ENCODE results near the gene UGT1A5. TPM values are rescaled to one million over a fixed set of nuclear protein-coding genes. Genes with fewer than 3 reads are reported as not detected.

Gene UGT1A5
- total RNA-seq, 1 donor from 2014 or later, result not detected

DNA sequence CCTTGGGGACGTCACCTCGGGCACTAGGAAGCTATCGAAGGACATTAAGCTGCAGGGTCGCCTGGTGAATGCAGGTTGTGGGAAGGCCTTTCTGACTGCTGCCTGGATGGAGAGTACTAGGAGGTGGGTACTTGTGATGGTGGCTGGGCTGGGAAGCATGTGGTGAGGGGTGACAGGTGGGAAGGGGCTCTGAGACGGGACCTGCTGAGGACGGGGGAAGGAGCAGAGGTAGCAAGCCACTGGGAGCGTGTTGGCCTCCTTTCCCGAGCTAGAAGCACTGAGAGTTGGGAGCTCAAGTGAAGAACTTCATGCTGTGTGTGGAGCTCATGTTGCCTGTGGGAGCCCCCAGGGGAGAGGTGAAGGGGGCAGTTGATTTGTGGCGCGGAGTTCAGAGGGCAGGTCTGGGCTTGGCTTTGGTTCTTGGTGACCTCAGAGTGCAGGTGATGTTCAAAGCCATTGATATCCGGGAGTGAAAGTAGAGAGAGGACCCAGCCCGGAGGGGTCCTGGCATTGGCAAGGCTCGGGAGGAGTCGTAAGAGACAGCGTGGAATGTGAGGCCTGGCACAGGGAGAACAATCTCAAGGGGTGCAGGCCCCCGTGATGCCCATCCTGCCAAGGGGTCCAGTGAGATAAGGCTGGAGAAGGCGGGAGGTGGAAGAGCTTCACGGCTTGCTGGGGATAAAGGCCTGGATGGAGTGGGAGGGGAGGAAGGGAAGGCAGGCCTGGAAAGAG lies 78.6 kb downstream of the UGT1A5 start:
- Mint-ChIP-seq H3K4me1 (ENCODE audit: low read depth) (no peaks in the 10 kb centered on the region), H3K27ac (no peak overlapping the region), H3K36me3 (ENCODE audit: low read depth) (no peaks in the 10 kb centered on the region), H3K9me3 (no peaks in the 10 kb centered on the region), H3K27me3 (ENCODE audit: insufficient read depth) (no peaks in the 10 kb centered on the region), H3K4me3 (no peak overlapping the region)
- no peak for DNase-seq (ENCODE audit: low spot score)
- intact Hi-C loops (cut with micrococcal nuclease), result no loop called here

DNA sequence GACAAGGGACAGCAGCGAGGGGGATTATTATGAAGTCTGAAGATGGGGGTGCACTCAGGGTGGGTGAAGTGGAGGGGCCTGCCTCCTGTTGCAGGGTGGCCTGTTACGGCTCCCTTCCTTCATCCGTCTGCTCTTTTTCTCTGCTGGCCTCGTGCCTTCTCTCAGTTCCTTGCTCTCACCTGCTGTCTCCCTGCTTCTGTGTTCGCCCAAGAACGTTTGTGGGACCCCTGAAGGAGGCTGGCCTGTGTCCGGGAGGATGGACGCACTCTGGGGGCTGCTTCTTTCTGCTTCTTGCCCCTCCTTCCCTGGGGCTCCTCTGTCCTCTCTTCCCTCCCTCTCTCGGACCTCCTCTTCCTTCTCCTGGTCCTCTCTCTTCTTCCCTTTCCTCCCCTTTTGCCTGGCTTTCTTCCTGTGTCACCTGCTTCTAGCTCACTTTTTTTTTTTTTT lies 79.2 kb downstream of the UGT1A5 start:
- DNase-seq (ENCODE audit: low spot score), result no peak
- Mint-ChIP-seq H3K4me1 (ENCODE audit: low read depth) (no peaks in the 10 kb centered on the region), H3K4me3 (no peak overlapping the region), H3K27ac (no peak overlapping the region), H3K9me3 (no peaks in the 10 kb centered on the region), H3K36me3 (ENCODE audit: low read depth) (no peaks in the 10 kb centered on the region), H3K27me3 (ENCODE audit: insufficient read depth) (no peaks in the 10 kb centered on the region)
- intact Hi-C loops (cut with micrococcal nuclease), result no loop called here

DNA sequence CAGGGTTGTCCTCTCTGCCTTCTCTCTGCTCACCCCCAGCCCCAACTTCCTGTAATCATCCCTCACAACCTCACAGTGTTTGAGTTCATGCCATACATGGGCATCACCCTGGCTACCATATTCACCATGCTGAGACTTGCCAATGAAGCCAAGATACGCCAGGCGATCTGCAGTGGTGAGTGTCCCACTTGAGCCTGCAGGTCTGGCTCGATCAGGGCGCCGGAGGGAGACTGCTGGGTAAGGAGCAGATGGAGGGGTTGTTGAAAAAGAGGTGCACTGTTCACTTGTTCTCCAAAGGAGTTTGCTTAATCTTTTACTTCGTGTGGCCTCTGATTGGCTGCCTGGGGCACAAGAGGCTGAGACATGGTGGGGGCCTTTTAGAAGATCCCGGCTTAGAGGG lies 80.0 kb downstream of the UGT1A5 start:
- intact Hi-C loops (cut with micrococcal nuclease), result no loop called here
- no peak overlapping the region for H3K4me3 Mint-ChIP-seq
- no peak for DNase-seq (ENCODE audit: low spot score)
- no peaks in the 10 kb centered on the region for H3K4me1 Mint-ChIP-seq (ENCODE audit: low read depth)
- H3K27ac Mint-ChIP-seq, result no peak overlapping the region
- no peaks in the 10 kb centered on the region for H3K9me3 Mint-ChIP-seq
- H3K27me3 Mint-ChIP-seq (ENCODE audit: insufficient read depth), result no peaks in the 10 kb centered on the region
- no peaks in the 10 kb centered on the region for H3K36me3 Mint-ChIP-seq (ENCODE audit: low read depth)

DNA sequence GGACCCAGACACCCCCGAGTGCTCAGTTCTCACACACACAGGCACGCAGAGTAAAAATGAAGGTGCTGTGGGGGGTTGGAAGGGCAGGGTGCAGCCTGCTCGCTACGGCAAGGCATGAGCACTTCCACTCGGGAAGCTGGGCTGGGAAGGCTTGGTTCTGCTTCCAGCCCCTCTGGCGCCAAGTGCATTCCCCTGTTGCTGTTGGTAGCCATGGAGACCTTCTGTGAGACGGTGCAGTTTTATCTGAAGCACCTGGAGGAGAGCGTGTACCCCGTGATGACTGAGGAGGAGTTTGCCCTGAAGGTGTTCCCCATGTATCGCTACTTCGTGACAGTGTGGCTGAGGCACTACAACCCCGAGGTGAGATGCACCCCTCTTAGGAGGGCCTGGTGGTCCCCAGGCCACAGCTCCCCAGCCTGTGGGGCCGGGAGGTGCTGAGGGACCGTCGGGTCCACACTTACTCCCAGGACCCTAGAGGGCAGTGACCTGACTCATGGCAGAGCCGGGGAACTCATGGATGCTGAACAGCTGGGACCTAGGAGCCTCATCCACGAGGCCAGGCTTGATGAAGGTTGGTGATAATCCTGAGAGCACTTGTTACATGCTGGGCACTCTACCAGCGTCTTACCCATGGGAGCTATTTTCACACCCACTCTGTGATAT lies 80.9 kb downstream of the UGT1A5 start:
- H3K36me3 Mint-ChIP-seq (ENCODE audit: low read depth), result no peaks in the 10 kb centered on the region
- H3K9me3 Mint-ChIP-seq, result no peaks in the 10 kb centered on the region
- no peaks in the 10 kb centered on the region for H3K4me1 Mint-ChIP-seq (ENCODE audit: low read depth)
- no peak overlapping the region for H3K27ac Mint-ChIP-seq
- intact Hi-C loops (cut with micrococcal nuclease), result no loop called here
- DNase-seq (ENCODE audit: low spot score), result no peak
- H3K4me3 Mint-ChIP-seq, result no peak overlapping the region
- H3K27me3 Mint-ChIP-seq (ENCODE audit: insufficient read depth), result no peaks in the 10 kb centered on the region

DNA sequence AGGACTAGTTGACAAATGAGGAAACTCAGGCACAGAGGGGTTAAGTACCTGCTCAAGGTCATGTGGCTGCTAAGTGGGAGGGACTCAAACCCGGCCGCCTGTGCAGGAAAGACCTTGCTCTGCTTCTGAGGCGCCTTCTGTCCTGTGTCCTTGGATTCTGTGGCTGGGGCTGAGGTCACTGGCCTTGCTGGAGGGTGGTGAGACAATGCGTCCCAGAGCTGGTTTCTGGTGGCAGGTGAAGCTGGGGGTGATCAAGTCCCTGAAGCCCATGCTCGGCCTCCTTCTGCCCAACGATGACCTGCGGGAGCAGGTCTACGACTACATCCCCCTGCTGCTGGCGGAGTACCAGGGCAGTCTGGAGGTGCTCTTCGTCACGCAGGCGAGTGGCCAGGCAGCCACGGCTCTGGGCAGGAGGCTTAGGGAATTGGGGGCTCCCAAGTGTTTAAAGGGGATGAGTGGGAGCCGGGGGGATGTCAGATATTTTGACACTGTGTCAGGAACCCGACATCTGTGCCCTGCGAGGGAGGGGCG lies 81.5 kb downstream of the UGT1A5 start:
- no peak overlapping the region for H3K4me3 Mint-ChIP-seq
- DNase-seq (ENCODE audit: low spot score), result no peak
- no peaks in the 10 kb centered on the region for H3K27me3 Mint-ChIP-seq (ENCODE audit: insufficient read depth)
- H3K27ac Mint-ChIP-seq, result no peak overlapping the region
- no peaks in the 10 kb centered on the region for H3K4me1 Mint-ChIP-seq (ENCODE audit: low read depth)
- no peaks in the 10 kb centered on the region for H3K36me3 Mint-ChIP-seq (ENCODE audit: low read depth)
- no peaks in the 10 kb centered on the region for H3K9me3 Mint-ChIP-seq
- intact Hi-C loops (cut with micrococcal nuclease), result no loop called here

DNA sequence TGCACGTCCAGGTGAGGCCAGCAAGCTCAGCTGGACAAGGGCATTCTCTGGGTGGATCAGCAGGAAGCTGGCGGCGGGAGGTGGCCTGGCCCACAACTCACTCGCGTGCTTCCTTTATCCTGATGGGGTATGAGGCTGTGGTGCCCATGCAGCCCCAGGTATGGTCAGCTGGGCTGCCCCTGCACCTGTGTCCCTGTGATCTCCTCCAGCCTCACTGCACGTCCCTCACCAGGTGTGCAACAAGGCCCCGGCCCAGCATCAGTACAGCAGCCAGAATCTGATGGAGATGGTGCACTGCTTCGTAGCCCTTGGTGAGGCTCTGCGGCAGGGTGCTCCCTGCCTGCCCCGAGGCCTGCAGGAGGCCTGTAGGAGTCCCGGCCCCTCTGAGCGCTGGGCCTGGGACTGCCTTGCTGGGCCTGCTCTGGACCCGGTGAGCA lies 83.0 kb downstream of the UGT1A5 start:
- Mint-ChIP-seq H3K27ac (no peak overlapping the region), H3K9me3 (no peaks in the 10 kb centered on the region), H3K4me1 (ENCODE audit: low read depth) (no peaks in the 10 kb centered on the region), H3K27me3 (ENCODE audit: insufficient read depth) (peaks cover 4% of the 10 kb centered on the region), H3K4me3 (no peak overlapping the region), H3K36me3 (ENCODE audit: low read depth) (no peaks in the 10 kb centered on the region)
- DNase-seq (ENCODE audit: low spot score), result no peak
- intact Hi-C loops (cut with micrococcal nuclease), result no loop called here

DNA sequence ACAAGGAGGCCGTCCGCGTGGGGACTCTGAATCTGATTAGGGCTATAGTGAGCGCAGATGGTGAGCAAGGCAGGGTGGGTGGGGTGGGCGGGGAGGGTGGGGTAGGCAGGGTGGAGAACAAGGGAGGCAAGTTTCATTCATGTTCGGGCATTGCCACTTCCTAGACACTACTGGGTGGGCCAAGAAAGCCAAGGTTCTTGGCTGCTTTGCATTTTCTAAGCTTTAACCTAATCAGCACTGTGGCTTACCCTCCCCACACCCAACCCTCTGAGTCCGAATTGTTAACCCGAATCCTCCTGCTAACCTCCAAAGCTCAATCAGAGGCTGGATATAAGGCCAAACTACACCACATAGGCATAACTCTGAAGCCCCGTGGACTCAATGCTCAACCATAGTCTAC lies 83.5 kb downstream of the UGT1A5 start:
- H3K4me1 Mint-ChIP-seq (ENCODE audit: low read depth), result no peaks in the 10 kb centered on the region
- H3K36me3 Mint-ChIP-seq (ENCODE audit: low read depth), result no peaks in the 10 kb centered on the region
- H3K9me3 Mint-ChIP-seq, result no peaks in the 10 kb centered on the region
- DNase-seq (ENCODE audit: low spot score), result no peak
- H3K27ac Mint-ChIP-seq, result no peak overlapping the region
- intact Hi-C loops (cut with micrococcal nuclease), result no loop called here
- peaks cover 4% of the 10 kb centered on the region for H3K27me3 Mint-ChIP-seq (ENCODE audit: insufficient read depth)
- H3K4me3 Mint-ChIP-seq, result no peak overlapping the region

DNA sequence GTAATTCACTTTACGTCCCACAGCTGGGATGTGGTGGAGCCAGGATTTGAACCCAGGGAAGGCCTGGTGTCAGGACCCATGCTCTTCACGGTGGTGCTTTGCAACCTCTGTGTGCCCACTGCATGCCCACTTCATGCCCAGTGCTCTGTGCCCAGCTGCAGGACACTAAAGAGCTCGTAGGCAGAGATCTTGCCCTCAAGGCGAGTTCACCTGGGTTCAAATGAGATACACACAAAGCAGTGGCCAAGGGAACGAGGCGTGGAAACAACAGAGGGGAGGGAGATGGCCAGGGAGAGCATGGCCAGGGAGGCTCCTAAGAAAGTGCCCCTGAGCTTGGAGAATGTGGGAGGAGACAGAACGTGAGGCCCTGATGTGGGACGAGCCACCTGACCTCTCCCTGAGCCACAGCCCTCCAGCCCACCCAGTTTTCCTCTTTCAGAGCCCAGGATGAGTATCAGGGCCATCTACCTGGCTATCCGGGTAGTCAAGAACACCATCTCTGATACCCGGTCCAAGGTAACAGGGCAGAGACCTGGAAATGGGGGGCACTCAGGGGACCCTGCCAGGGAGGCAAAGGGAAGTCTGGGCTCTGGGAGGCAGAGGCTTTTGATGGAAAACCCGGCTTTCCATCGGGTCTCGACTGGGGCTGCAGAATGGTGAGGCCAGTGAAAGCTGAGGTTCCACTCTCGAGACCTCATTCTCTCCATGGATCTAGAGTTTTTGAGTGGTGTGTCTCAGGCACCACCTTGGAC lies 85.8 kb downstream of the UGT1A5 start:
- Mint-ChIP-seq H3K27ac (no peak overlapping the region), H3K9me3 (no peaks in the 10 kb centered on the region), H3K36me3 (ENCODE audit: low read depth) (no peaks in the 10 kb centered on the region), H3K27me3 (ENCODE audit: insufficient read depth) (peaks cover 8% of the 10 kb centered on the region), H3K4me1 (ENCODE audit: low read depth) (no peaks in the 10 kb centered on the region), H3K4me3 (no peak overlapping the region)
- intact Hi-C loops (cut with micrococcal nuclease), result no loop called here
- no peak for DNase-seq (ENCODE audit: low spot score)

DNA sequence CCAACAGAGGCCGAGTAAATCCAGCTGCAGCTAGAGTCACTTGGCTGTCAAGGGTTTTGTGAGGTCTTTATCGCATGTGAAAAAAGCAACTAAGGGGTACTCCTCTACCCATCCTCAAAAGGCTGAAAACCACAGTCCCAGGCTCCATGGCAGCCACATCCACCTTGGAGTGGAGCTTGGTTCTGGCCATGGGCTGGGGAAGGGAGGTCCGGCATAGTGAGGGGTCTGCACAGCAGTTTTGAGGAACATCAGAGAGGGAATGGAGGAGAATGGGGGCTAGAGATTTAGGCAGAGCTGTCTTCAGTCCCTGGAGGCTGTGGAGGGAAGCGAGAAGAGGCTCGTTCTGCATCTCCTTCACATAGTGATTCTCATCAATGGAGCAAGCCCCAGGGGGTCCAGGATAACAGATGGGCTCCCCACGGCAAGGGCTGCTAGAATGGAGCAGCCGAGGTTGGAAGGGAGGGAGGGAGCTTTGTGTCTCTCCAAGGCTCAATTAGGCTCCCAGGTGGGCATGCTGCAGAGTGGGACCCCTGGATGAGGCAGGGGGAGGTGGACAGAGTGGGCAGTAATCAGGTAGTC lies 86.5 kb downstream of the UGT1A5 start:
- Mint-ChIP-seq H3K4me1 (ENCODE audit: low read depth) (no peaks in the 10 kb centered on the region), H3K27ac (no peak overlapping the region), H3K9me3 (no peaks in the 10 kb centered on the region), H3K36me3 (ENCODE audit: low read depth) (no peaks in the 10 kb centered on the region), H3K4me3 (no peak overlapping the region), H3K27me3 (ENCODE audit: insufficient read depth) (peaks cover 8% of the 10 kb centered on the region)
- intact Hi-C loops (cut with micrococcal nuclease), result no loop called here
- DNase-seq (ENCODE audit: low spot score), result no peak

DNA sequence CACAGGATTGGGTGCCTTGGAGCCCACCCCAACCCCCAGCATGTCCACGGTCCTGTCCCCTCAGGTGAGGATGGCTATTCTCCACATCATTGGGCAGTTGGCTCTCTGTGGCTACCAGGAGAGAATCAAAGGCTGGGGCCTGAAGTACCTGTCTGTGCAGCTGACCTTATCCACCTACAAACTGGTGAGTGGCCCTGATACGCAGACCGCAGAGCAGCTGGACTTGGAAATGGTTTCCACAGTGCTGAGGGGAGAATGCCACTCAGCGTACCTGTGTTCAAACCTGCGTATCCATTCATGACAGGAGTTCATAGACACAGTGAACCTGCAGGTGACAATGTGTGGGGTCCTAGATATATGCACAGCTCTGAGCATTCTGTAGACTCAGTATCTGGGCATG lies 87.0 kb downstream of the UGT1A5 start:
- H3K27ac Mint-ChIP-seq, result no peak overlapping the region
- H3K4me3 Mint-ChIP-seq, result no peak overlapping the region

DNA sequence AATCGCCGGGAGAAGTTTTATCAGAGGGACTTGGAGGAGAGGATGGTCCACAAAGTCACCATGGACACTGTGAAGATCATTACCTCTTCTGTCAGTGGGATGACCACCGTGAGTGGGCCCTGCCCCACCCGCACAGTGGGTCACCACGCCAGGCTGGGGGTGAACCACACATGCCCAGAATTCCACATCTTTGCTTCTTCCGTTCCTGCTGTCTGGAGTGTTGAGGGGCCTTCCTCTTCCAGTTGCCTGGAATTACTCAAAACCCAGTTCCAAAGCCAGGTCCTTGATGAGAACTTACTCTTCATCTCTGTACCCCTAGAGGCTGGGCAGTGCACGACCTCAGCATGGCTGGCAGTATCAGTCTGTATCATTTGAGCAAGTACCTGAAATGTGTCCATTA lies 87.5 kb downstream of the UGT1A5 start:
- Mint-ChIP-seq H3K36me3 (ENCODE audit: low read depth) (no peaks in the 10 kb centered on the region), H3K4me1 (ENCODE audit: low read depth) (no peaks in the 10 kb centered on the region), H3K27ac (no peak overlapping the region), H3K27me3 (ENCODE audit: insufficient read depth) (peaks cover 8% of the 10 kb centered on the region), H3K4me3 (no peak overlapping the region), H3K9me3 (no peaks in the 10 kb centered on the region)
- no peak for DNase-seq (ENCODE audit: low spot score)
- intact Hi-C loops (cut with micrococcal nuclease), result no loop called here

More for the DNA sequence above, 87.0 kb downstream of the UGT1A5 start:
- Mint-ChIP-seq H3K4me1 (ENCODE audit: low read depth) (no peaks in the 10 kb centered on the region), H3K9me3 (no peaks in the 10 kb centered on the region), H3K27me3 (ENCODE audit: insufficient read depth) (peaks cover 8% of the 10 kb centered on the region), H3K36me3 (ENCODE audit: low read depth) (no peaks in the 10 kb centered on the region)
- DNase-seq (ENCODE audit: low spot score), result no peak
- intact Hi-C loops (cut with micrococcal nuclease), result no loop called here

DNA sequence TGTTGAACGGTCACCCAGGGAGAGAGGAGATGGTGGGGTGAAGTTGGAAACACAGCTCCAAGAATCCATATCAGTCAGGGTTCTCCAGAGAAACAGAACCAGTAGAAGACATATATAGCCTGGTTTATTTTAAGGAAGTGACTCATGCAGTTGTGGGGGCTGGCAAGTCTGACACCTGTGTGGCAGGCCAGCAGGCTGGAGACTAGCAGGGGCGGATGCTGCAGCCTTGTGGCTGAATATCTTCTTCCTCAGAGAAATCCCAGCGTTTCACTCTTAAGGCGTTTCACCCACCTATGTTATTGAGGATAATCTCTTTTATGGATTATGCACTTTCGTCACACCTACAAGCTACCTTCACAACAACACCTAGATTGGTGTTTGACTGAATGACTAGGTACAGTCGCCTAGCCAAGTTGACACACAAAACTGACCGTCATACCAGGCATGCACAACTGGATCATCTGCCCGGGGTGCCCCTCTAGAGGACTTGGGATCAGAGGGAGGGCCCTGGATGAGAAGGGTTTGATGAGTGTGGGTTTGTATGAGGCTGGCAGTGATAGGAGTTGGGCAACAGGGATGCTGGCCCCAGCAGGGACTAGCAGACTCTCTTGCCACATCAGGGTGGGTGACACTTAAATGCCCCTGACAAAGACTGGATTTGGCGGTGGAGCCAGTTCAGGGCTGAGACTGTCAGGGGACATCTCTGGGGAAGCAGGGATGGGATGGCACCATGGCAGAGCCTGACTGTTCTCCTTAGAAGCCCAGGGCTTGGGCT lies 88.8 kb downstream of the UGT1A5 start:
- peaks cover 8% of the 10 kb centered on the region for H3K27me3 Mint-ChIP-seq (ENCODE audit: insufficient read depth)

More for the DNA sequence above, 88.8 kb downstream of the UGT1A5 start:
- no peaks in the 10 kb centered on the region for H3K4me1 Mint-ChIP-seq (ENCODE audit: low read depth)
- intact Hi-C loops (cut with micrococcal nuclease), result no loop called here
- H3K9me3 Mint-ChIP-seq, result no peaks in the 10 kb centered on the region
- H3K36me3 Mint-ChIP-seq (ENCODE audit: low read depth), result no peaks in the 10 kb centered on the region
- no peak overlapping the region for H3K4me3 Mint-ChIP-seq
- DNase-seq (ENCODE audit: low spot score), result no peak
- H3K27ac Mint-ChIP-seq, result no peak overlapping the region
